Measurements from ENCODE around the gene KIF26A.
"Not testable (repeated sequence)": the region's sequence is repeated elsewhere in the genome, so short reads cannot be mapped to it uniquely, and the experiment has no call there.

Gene KIF26A

GRCh38 chr14:104225278-104226190 lies 87.1 kb downstream of the KIF26A start:
- DNase-seq, result not testable (repeated sequence)

GRCh38 chr14:104226421-104227383 lies 88.3 kb downstream of the KIF26A start:
- DNase-seq, result no peak

GRCh38 chr14:104227806-104228205 lies 89.4 kb downstream of the KIF26A start:
- DNase-seq, result no peak

GRCh38 chr14:104228221-104228620 lies 89.8 kb downstream of the KIF26A start:
- no peak for DNase-seq

GRCh38 chr14:104228716-104229533 lies 90.5 kb downstream of the KIF26A start:
- no peak for DNase-seq

GRCh38 chr14:104229534-104230055 lies 91.2 kb downstream of the KIF26A start:
- no peak for DNase-seq

GRCh38 chr14:104230119-104230815 lies 91.9 kb downstream of the KIF26A start:
- DNase-seq, result no peak
